SK-N-MC (cell line): Measurements from ENCODE around the gene TTLL12.

Experiments
- DNase-seq: peaks from one replicate; pipeline ENCODE4 v3.0.0-alpha.2; 2011; ENCODE audit warnings: low read depth, low spot score
- H3K27ac ChIP-seq: fragments of 200-600 bp; sonication (generic); 2 replicates; pipeline ENCODE4 v1.5.1; 2016; ENCODE audit warnings: mixed run types
- H3K36me3 ChIP-seq: fragments of 200-600 bp; sonication (generic); 2 replicates; pipeline ENCODE4 v1.6.1; 2017; ENCODE audit warnings: antibody characterized with exemption, low read length, mixed read lengths; ENCODE audit not compliant: insufficient read depth
- H3K4me3 ChIP-seq: fragments of 200-600 bp; sonication (generic); 2 replicates; pipeline ENCODE4 v1.5.1; 2016
- H3K9ac ChIP-seq: fragments of 200-600 bp; sonication (generic); 2 replicates; pipeline ENCODE4 v1.8.0; 2017; ENCODE audit warnings: mixed run types, mixed read lengths; ENCODE audit not compliant: insufficient read length
- H3K9me3 ChIP-seq: fragments of 200-600 bp; sonication (generic); 2 replicates; pipeline ENCODE4 v1.6.1; 2017; ENCODE audit warnings: low read depth, mild to moderate bottlenecking, antibody characterized with exemption, low read length, moderate library complexity, mixed read lengths
- EZH2 ChIP-seq: fragments of 200-600 bp; sonication (generic); IDR thresholded peaks from one replicate; pipeline ENCODE4 v1.6.1; 2017; ENCODE audit warnings: antibody characterized with exemption
- FOXP2 ChIP-seq: optimal IDR thresholded peaks from 2 replicates; pipeline ENCODE3; 2011; ENCODE audit warnings: mild to moderate bottlenecking, moderate library complexity; ENCODE audit not compliant: insufficient read depth; ENCODE audit errors: extremely low read length, control extremely low read depth
- POLR2AphosphoS5 ChIP-seq: IDR thresholded peaks from 2 replicates; pipeline ENCODE4 v1.6.1; 2012; ENCODE audit warnings: mild to moderate bottlenecking, low read depth, low read length, borderline replicate concordance

Gene TTLL12

GRCh38 chr22:43169310-43170130 lies 17.4 kb downstream of the TTLL12 start:
- TF ChIP-seq EZH2 (no peak), FOXP2 (no peak), POLR2AphosphoS5 (no peak)
- no peak for DNase-seq
- Histone ChIP-seq H3K9ac (no peak overlapping the region), H3K36me3 (peaks cover 39% of the 10 kb centered on the region), H3K9me3 (no peaks in the 10 kb centered on the region), H3K4me3 (no peak overlapping the region), H3K27ac (no peak overlapping the region)

GRCh38 chr22:43168471-43169309 lies 18.2 kb downstream of the TTLL12 start:
- Histone ChIP-seq H3K9ac (no peak overlapping the region), H3K27ac (0 out of 2 replicates have a peak overlapping the region, but pooled peaks have one; percentile 31), H3K4me3 (no peak overlapping the region), H3K36me3 (peaks cover 30% of the 10 kb centered on the region; the same call in 1 of the 2 replicates), H3K9me3 (no peaks in the 10 kb centered on the region)
- TF ChIP-seq EZH2 = no peak
- no peak for TF ChIP-seq POLR2AphosphoS5
- no peak for TF ChIP-seq FOXP2
- no peak for DNase-seq

GRCh38 chr22:43167001-43167589 lies 19.8 kb downstream of the TTLL12 start:
- no peak overlapping the region for H3K9ac ChIP-seq
- no peaks in the 10 kb centered on the region for H3K9me3 ChIP-seq
- DNase-seq = no peak
- H3K4me3 ChIP-seq = no peak overlapping the region
- TF ChIP-seq FOXP2 = no peak
- TF ChIP-seq POLR2AphosphoS5 = no peak
- TF ChIP-seq EZH2 = no peak
- H3K36me3 ChIP-seq = peaks cover 19% of the 10 kb centered on the region; the same call in 1 of the 2 replicates
- H3K27ac ChIP-seq = peak overlapping the region; percentile 60

- no peak for DNase-seq
- H3K9me3 ChIP-seq = no peaks in the 10 kb centered on the region
- H3K4me3 ChIP-seq = no peak overlapping the region
- peaks cover 12% of the 10 kb centered on the region; the same call in 1 of the 2 replicates for H3K36me3 ChIP-seq
- no peak for TF ChIP-seq POLR2AphosphoS5
- no peak for TF ChIP-seq EZH2
- TF ChIP-seq FOXP2 = no peak
- H3K27ac ChIP-seq = peak overlapping the region; percentile 60; the same call in 1 of the 2 replicates
- H3K9ac ChIP-seq = no peak overlapping the region
Observed at GRCh38 chr22:43166132-43166930, 20.6 kb downstream of the TTLL12 start.

- Histone ChIP-seq H3K27ac (no peak overlapping the region), H3K9ac (no peak overlapping the region), H3K4me3 (no peak overlapping the region), H3K9me3 (no peaks in the 10 kb centered on the region), H3K36me3 (peaks cover 5% of the 10 kb centered on the region; the same call in 1 of the 2 replicates)
- no peak for DNase-seq
- TF ChIP-seq EZH2 (no peak), POLR2AphosphoS5 (no peak), FOXP2 (no peak)
Observed at GRCh38 chr22:43164636-43165035, 22.3 kb downstream of the TTLL12 start.

- DNase-seq = no peak
- no peak overlapping the region for H3K9ac ChIP-seq
- no peak overlapping the region for H3K27ac ChIP-seq
- TF ChIP-seq EZH2 (no peak), FOXP2 (no peak)
- no peak overlapping the region for H3K4me3 ChIP-seq
- no peaks in the 10 kb centered on the region for H3K9me3 ChIP-seq
- peaks cover 4% of the 10 kb centered on the region; the same call in 1 of the 2 replicates for H3K36me3 ChIP-seq
Observed at GRCh38 chr22:43163241-43163795, 23.6 kb downstream of the TTLL12 start.

- no peak for DNase-seq
- no peaks in the 10 kb centered on the region; the same call in 1 of the 2 replicates for H3K36me3 ChIP-seq
- no peak overlapping the region for H3K9ac ChIP-seq
- no peak overlapping the region for H3K27ac ChIP-seq
- H3K9me3 ChIP-seq = no peaks in the 10 kb centered on the region
- no peak for TF ChIP-seq POLR2AphosphoS5
- no peak for TF ChIP-seq EZH2
- TF ChIP-seq FOXP2 = no peak
- no peak overlapping the region for H3K4me3 ChIP-seq
Observed at GRCh38 chr22:43162412-43163150, 24.4 kb downstream of the TTLL12 start.
